Measurements from ENCODE around the gene SYT6.

- no peak for TF ChIP-seq CTCF (IDR thresholded peaks at IDR 0.05; ENCODE audit: poor library complexity)
- no peak for TF ChIP-seq EZH2 (IDR thresholded peaks at IDR 0.05; ENCODE audit: borderline replicate concordance)
Observed at GRCh38 chr1:114133129-114133528, 20.5 kb downstream of the SYT6 start.

Data from hepatocyte (in vitro differentiated cells).